ENCODE measurements around the gene KIFC3. TPM values are rescaled to one million over a fixed set of nuclear protein-coding genes. Genes with fewer than 3 reads are reported as not detected.
"Not testable (repeated sequence)": the region's sequence is repeated elsewhere in the genome, so short reads cannot be mapped to it uniquely, and the experiment has no call there.

KIFC3 gene
- total and polyA plus RNA-seq, 2 donors (not counting 1 experiment from before 2014, with no cell fraction given): 13.8 to 44.9 TPM

DNA sequence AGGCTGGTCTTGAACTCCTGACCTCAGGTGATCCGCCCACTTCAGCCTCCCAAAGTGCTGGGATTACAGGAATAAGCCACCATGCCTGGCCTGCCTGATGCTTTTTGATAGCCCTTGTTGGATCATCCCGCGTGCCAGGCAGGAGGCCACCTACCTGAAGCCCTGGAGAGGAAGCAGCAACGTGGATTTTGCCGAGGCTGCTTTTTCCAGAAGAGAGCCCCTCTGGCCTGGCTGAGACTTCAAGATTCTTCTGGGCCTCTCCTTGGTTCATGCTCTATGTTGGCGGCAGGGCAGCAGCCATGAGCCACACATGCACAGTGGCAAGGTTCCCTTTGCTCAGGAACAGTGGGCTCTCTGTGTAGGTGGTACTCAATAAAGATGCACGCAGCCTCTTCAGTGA lies 55.2 kb downstream of the KIFC3 start:
- Histone ChIP-seq H3K4me2 (ENCODE audit: extremely low read depth, insufficient read depth, low read length) (no peak overlapping the region), H2AFZ (ENCODE audit: low read length) (no peak overlapping the region), H3K27me3 (ENCODE audit: control insufficient read depth, insufficient read depth, low read length) (no peaks in the 10 kb centered on the region), H3K79me2 (ENCODE audit: control insufficient read depth, insufficient read depth, low read length) (no peaks in the 10 kb centered on the region), H3K9ac (ENCODE audit: insufficient read depth, low read length) (no peak overlapping the region), H3K36me3 (ENCODE audit: control insufficient read depth, insufficient read depth, low read length) (no peaks in the 10 kb centered on the region), H3K27ac (ENCODE audit: insufficient read depth, low read length) (no peak overlapping the region), H3K4me3 (replicated peaks in 1 of 4; ENCODE audit: control extremely low read depth in 1 of 4, insufficient read depth in 1 of 4, low read depth in 3 of 4, low read length in 4 of 4) (no peak overlapping the region), H3K4me1 (ENCODE audit: control insufficient read depth, extremely low read depth, insufficient read depth, low read length) (no peaks in the 10 kb centered on the region), H4K20me1 (ENCODE audit: control insufficient read depth, extremely low read depth, insufficient read depth, low read length) (no peaks in the 10 kb centered on the region), H3K9me3 (ENCODE audit: control insufficient read depth, insufficient read depth, low read depth, low read length) (no peaks in the 10 kb centered on the region)
- no peak for DNase-seq (ENCODE audit: low read depth in 2 of 2)
- TF ChIP-seq, protein P1, sequence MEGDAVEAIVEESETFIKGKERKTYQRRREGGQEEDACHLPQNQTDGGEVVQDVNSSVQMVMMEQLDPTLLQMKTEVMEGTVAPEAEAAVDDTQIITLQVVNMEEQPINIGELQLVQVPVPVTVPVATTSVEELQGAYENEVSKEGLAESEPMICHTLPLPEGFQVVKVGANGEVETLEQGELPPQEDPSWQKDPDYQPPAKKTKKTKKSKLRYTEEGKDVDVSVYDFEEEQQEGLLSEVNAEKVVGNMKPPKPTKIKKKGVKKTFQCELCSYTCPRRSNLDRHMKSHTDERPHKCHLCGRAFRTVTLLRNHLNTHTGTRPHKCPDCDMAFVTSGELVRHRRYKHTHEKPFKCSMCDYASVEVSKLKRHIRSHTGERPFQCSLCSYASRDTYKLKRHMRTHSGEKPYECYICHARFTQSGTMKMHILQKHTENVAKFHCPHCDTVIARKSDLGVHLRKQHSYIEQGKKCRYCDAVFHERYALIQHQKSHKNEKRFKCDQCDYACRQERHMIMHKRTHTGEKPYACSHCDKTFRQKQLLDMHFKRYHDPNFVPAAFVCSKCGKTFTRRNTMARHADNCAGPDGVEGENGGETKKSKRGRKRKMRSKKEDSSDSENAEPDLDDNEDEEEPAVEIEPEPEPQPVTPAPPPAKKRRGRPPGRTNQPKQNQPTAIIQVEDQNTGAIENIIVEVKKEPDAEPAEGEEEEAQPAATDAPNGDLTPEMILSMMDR (conservative IDR thresholded peaks at IDR 0.05 in 1 of 2, IDR thresholded peaks at IDR 0.05 in 1 of 2; ENCODE audit: low read depth in 1 of 2, low read length in 2 of 2): no peak
- no peak for TF ChIP-seq EZH2 (IDR thresholded peaks at IDR 0.05; ENCODE audit: low read length, missing control alignments)

DNA sequence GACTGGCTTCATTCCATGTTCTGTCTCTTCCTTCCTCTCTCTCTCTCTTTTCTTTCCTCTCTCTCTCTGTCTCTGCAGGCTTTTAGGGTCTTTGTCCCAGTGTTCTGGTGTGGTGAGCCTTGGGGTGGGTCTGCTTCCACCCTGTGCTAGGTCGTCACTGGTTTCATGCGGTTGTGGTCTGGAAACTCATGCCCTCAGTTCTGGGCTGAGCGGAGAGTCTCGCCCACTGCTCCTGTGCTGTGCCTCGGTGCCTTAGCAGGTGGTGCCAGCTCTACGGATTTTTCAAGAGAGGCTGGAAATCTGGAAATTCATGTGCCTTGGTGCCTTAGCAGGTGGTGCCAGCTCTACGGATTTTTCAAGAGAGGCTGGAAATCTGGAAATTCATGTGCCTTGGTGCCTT lies 56.0 kb downstream of the KIFC3 start:
- not testable (repeated sequence) for H3K4me1 ChIP-seq (ENCODE audit: control insufficient read depth, extremely low read depth, insufficient read depth, low read length); H2AFZ ChIP-seq (ENCODE audit: low read length); DNase-seq (ENCODE audit: low read depth in 2 of 2); H4K20me1 ChIP-seq (ENCODE audit: control insufficient read depth, extremely low read depth, insufficient read depth, low read length); H3K79me2 ChIP-seq (ENCODE audit: control insufficient read depth, insufficient read depth, low read length); H3K36me3 ChIP-seq (ENCODE audit: control insufficient read depth, insufficient read depth, low read length); H3K4me3 ChIP-seq (replicated peaks in 1 of 4; ENCODE audit: control extremely low read depth in 1 of 4, insufficient read depth in 1 of 4, low read depth in 3 of 4, low read length in 4 of 4); H3K27me3 ChIP-seq (ENCODE audit: control insufficient read depth, insufficient read depth, low read length); H3K4me2 ChIP-seq (ENCODE audit: extremely low read depth, insufficient read depth, low read length); H3K27ac ChIP-seq (ENCODE audit: insufficient read depth, low read length); H3K9ac ChIP-seq (ENCODE audit: insufficient read depth, low read length); H3K9me3 ChIP-seq (ENCODE audit: control insufficient read depth, insufficient read depth, low read depth, low read length)

DNA sequence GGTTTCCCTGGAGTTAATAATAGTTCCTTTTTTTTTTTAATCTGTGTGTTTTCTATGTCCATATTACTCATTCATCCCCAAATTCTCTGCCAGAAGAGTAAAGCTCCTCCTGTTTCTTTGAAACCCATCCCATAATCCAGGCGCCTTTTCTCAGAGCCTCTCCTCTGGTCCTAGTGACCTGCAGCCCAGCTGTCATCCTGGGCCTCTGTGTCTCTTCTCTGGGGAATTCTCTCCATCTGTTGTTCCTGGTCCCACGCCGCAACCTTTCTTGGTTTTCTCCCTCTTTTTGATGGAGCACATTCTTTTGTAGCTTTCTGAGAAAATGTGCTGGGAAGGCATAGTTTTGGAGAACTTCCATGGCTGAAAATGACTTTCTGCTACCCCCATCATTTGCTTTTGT lies 56.5 kb downstream of the KIFC3 start:
- Histone ChIP-seq H3K27me3 (ENCODE audit: control insufficient read depth, insufficient read depth, low read length) (no peaks in the 10 kb centered on the region), H3K79me2 (ENCODE audit: control insufficient read depth, insufficient read depth, low read length) (no peaks in the 10 kb centered on the region), H3K9ac (ENCODE audit: insufficient read depth, low read length) (no peak overlapping the region), H2AFZ (ENCODE audit: low read length) (no peak overlapping the region), H3K9me3 (ENCODE audit: control insufficient read depth, insufficient read depth, low read depth, low read length) (no peaks in the 10 kb centered on the region), H3K4me2 (ENCODE audit: extremely low read depth, insufficient read depth, low read length) (no peak overlapping the region), H4K20me1 (ENCODE audit: control insufficient read depth, extremely low read depth, insufficient read depth, low read length) (no peaks in the 10 kb centered on the region), H3K36me3 (ENCODE audit: control insufficient read depth, insufficient read depth, low read length) (no peaks in the 10 kb centered on the region), H3K4me1 (ENCODE audit: control insufficient read depth, extremely low read depth, insufficient read depth, low read length) (no peaks in the 10 kb centered on the region), H3K27ac (ENCODE audit: insufficient read depth, low read length) (no peak overlapping the region), H3K4me3 (replicated peaks in 1 of 4; ENCODE audit: control extremely low read depth in 1 of 4, insufficient read depth in 1 of 4, low read depth in 3 of 4, low read length in 4 of 4) (no peak overlapping the region)
- no peak for DNase-seq (ENCODE audit: low read depth in 2 of 2)
- TF ChIP-seq EZH2 (IDR thresholded peaks at IDR 0.05; ENCODE audit: low read length, missing control alignments): no peak
- TF ChIP-seq, protein P1 (conservative IDR thresholded peaks at IDR 0.05 in 1 of 2, IDR thresholded peaks at IDR 0.05 in 1 of 2; ENCODE audit: low read depth in 1 of 2, low read length in 2 of 2): no peak

DNA sequence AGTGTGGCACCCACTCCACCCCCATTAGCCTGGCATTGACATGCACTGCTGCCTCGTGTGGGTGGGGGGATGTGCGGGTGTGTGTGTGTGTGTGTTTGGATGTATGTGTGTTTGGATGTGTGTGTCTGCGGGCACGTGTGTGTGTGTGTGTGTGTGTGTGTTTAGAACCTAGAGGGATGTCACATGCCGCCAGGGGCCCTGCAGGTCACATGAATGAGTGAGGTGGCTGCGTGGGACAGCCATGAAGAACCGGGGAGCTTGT lies 57.7 kb downstream of the KIFC3 start:
- TF ChIP-seq, protein P1 (conservative IDR thresholded peaks at IDR 0.05 in 1 of 2, IDR thresholded peaks at IDR 0.05 in 1 of 2; ENCODE audit: low read depth in 1 of 2, low read length in 2 of 2): no peak
- no peak for TF ChIP-seq EZH2 (IDR thresholded peaks at IDR 0.05; ENCODE audit: low read length, missing control alignments)
- Histone ChIP-seq H3K4me2 (ENCODE audit: extremely low read depth, insufficient read depth, low read length) (no peak overlapping the region), H3K36me3 (ENCODE audit: control insufficient read depth, insufficient read depth, low read length) (no peaks in the 10 kb centered on the region)

More for the DNA sequence above, 57.7 kb downstream of the KIFC3 start:
- H2AFZ ChIP-seq (ENCODE audit: low read length): no peak overlapping the region
- H3K27ac ChIP-seq (ENCODE audit: insufficient read depth, low read length): no peak overlapping the region
- no peaks in the 10 kb centered on the region for H3K4me1 ChIP-seq (ENCODE audit: control insufficient read depth, extremely low read depth, insufficient read depth, low read length)
- H3K79me2 ChIP-seq (ENCODE audit: control insufficient read depth, insufficient read depth, low read length): no peaks in the 10 kb centered on the region
- H3K9me3 ChIP-seq (ENCODE audit: control insufficient read depth, insufficient read depth, low read depth, low read length): no peaks in the 10 kb centered on the region
- H3K4me3 ChIP-seq (replicated peaks in 1 of 4; ENCODE audit: control extremely low read depth in 1 of 4, insufficient read depth in 1 of 4, low read depth in 3 of 4, low read length in 4 of 4): no peak overlapping the region
- H3K27me3 ChIP-seq (ENCODE audit: control insufficient read depth, insufficient read depth, low read length): no peaks in the 10 kb centered on the region
- H3K9ac ChIP-seq (ENCODE audit: insufficient read depth, low read length): no peak overlapping the region
- DNase-seq (ENCODE audit: low read depth in 2 of 2): no peak
- H4K20me1 ChIP-seq (ENCODE audit: control insufficient read depth, extremely low read depth, insufficient read depth, low read length): no peaks in the 10 kb centered on the region
